MV-4-11 (cell line): Measurements from ENCODE around the gene TULP1.
"Not testable (repeated sequence)": the region's sequence is repeated elsewhere in the genome, so short reads cannot be mapped to it uniquely, and the experiment has no call there.

Source experiments
- DNase-seq: peaks from one replicate; lab custom pipeline; 2025; lab: John Stamatoyannopoulos, UW

Gene TULP1

DNA sequence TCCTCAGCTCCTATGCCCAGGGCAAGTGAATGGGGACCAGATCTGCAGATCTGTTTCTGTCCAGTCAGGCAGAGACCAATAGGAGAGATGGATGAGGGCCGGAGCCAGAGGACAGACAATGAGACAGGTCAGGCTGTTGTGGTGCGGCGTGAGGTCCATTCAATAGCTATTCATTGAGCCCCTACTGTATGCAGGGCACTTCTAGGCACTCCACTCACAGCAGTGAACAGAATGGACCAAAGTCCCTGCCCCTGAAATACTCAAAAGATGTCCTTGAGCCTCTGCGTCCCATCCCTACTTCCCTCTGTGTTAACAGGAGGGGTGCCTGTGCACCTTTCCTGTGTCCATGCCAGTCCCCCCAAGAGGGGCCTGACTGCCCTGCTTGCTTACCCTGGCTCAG lies 8.5 kb upstream of the TULP1 start:
- no peak for DNase-seq

- DNase-seq = no peak
Observed at GRCh38 chr6:35519313-35520015, 6.8 kb upstream of the TULP1 start.

DNA sequence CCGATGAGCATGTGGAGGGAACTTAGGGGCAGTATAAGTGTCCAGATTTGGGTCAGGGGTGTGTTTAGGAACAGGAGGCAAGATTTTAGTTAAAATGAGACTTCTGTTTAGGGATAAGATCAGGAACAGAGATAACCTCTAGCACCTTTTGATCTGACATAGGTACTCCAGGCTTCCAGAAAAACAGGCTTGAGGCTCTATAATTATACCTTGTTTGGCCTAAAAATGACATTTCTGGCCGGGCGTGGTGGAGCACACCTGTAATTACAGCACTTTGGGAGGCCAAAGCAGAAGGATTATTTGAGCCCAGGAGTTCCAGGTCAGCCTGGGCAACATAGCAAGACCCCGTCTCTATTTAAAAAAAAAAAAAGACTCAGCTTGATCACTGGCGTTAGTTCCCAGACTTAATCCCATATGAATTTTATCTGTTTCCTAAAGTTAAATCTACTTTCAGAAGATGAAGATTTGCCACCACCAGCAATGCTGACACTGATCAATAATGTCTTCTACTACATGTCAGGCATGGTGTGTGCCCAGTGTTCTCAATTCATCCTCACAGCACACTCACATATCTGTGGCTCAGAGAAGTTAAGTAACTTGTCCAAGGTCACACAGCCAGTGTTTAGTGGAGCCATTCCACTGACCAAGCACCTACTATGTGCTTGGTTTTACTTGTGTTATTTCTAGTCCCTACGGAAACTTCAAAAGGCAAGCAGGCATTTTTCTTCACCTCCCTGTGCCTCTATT lies 6.0 kb upstream of the TULP1 start:
- no peak for DNase-seq

GRCh38 chr6:35517978-35518377 lies 5.3 kb upstream of the TULP1 start:
- DNase-seq = not testable (repeated sequence)

DNA sequence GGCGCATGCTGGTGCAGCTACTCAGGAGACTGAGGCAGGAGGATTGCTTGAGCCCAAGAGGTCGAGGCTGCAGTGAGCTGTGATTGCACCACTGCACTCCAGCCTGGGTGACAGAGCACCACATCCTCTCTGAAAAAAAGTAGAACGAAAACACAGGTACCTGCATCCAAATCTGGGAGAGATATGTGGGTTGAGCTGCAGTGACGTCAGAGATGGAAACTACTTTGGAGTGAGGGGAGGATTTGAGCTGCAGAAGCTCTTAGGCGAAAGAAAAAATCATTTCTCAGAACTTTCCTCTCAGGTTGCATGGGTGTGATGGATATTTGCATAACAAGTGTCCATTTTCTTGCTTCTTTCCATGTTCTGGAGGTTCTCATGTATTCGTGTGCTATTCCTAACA lies 4.0 kb upstream of the TULP1 start:
- DNase-seq = no peak

GRCh38 chr6:35515939-35516338 lies 3.2 kb upstream of the TULP1 start:
- not testable (repeated sequence) for DNase-seq

DNA sequence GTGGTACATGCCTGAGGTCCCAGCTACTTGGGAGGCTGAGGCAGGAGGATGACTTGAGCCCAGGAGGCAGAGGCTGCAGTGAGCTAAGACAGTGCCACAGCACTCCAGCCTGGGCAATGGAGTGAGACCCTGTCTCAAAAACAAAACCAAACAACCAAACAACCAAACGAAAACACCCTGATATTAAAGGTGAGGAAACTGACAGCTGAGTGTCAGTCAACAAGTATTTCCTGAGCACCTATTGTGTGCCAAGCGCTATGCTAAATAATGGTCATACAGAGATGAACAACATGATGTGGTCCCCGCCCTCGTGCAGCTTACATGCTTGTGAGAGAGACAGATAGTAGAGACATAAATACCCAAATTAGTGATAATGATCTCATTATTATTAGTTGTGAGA lies 1.9 kb upstream of the TULP1 start:
- no peak for DNase-seq

- no peak for DNase-seq
Observed at GRCh38 chr6:35512006-35512405, 690 bp downstream of the TULP1 start.

- no peak for DNase-seq
Observed at GRCh38 chr6:35511562-35511941, 1.1 kb downstream of the TULP1 start.

GRCh38 chr6:35510916-35511561 lies 1.7 kb downstream of the TULP1 start:
- no peak for DNase-seq

GRCh38 chr6:35508542-35508941 lies 4.2 kb downstream of the TULP1 start:
- no peak for DNase-seq

- no peak for DNase-seq
Observed at GRCh38 chr6:35508027-35508426, 4.7 kb downstream of the TULP1 start.

GRCh38 chr6:35507221-35507620 lies 5.5 kb downstream of the TULP1 start:
- DNase-seq = no peak

DNA sequence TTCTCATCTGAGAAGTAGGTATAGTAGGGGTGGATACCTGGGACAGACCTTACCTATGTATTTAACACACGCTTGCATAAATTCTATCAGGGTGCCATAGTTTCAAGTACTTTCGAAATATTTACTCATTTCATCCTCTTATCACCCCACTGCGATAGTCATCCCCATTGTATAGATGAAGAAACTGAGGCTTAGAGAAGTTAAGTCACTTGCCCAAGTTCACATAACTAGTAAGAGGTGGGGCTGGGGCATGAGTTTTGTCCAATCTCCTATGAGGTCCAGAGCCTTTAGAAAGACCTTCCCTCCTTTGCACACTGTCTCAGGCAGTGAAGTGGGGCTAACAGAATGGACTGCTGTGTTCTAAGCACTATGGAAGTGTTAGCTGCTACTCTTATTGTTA lies 6.2 kb downstream of the TULP1 start:
- DNase-seq = no peak

- DNase-seq = no peak
Observed at GRCh38 chr6:35505999-35506412, 6.7 kb downstream of the TULP1 start.

DNA sequence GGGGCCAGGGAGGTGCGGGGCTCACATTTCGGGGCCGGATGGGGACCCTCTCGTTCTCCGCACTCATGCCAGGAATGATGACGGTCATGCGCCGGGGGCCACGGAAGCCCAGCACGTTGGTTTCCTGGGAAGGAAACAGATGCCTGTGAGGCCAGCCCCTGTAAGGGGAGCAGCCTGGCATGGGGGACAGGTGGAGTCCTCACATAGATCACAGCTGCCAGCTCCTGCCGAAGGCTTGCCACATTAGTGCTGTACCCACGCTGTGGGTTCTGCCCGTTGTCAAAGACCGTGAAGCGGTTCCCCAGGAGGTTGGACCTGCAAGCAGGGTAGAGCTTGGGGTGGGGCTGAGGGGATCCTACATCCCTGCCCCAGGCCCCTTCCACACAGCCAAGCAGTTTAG lies 9.2 kb downstream of the TULP1 start:
- DNase-seq = no peak

- no peak for DNase-seq
Observed at GRCh38 chr6:35501784-35502183, 10.9 kb downstream of the TULP1 start.

GRCh38 chr6:35500782-35501181 lies 11.9 kb downstream of the TULP1 start:
- DNase-seq = no peak

DNA sequence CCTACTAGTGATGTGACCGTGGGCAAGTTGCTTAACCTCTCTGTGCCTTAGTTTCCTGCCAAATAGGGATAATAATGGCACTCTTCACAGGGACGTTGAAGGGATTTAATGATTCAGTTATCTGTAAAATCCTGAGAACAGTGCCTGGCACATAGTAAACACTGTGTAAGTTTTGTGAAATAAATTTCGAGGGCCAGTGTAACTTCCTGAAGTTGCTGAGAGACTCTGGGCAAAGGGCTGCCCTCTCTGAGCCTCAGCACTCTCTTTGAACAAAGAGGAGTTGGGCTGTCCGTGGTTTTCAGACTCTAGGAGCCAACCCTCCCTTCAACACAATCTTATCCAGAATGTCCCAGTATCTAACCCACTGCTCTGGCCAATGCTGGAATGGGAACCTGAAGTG lies 13.3 kb downstream of the TULP1 start:
- DNase-seq = no peak

DNA sequence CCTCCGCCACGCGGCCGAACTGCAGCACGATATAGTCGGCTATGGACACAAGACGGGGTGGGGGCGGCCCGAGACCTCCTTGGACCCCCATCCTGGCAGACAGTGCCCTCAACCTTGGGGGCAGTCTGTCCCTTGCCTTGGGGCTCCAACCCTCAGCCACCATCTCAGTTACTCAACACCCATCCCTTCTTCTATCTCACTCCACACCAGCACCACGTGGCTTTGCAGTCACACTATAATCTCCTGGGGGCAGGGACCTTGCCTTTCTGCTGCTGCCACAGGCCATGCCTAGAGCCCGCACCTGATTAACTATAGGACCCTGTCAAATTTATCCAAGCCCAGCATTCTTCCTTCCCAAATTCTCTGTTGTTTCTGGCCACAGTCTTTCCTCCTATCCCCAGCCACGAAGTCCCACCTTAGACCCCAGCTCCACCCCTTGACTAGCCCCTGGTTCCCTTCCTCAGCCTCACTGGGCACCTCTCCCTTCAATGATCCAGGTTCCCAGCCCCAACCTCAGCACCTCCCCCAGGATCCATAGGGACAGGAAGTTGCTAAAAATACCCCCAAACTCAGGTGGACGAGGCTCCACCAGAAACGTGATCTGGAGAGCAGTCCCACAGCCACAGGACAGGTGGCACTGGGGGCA lies 14.2 kb downstream of the TULP1 start:
- DNase-seq = peak; percentile 32

GRCh38 chr6:35497571-35498421 lies 14.9 kb downstream of the TULP1 start:
- DNase-seq = peak; percentile 56
